SK-N-SH treated with all-trans-retinoic acid at 6 μM for 48 hours (cell line): ENCODE measurements around the gene TLE6.

Source experiments
- ATAC-seq: fragments of 200-7000 bp; cut with Tn5 transposase; 3 replicates; pipeline ENCODE4 v1.9.1; 2020; ENCODE audit warnings: mild to moderate bottlenecking, moderate library complexity
- ARNTL ChIP-seq: fragments of 450-650 bp; formaldehyde crosslinking; IDR thresholded peaks from 2 replicates; pipeline ENCODE4 v1.5.0; 2020; ENCODE audit warnings: low read depth, mild to moderate bottlenecking, moderate library complexity, borderline replicate concordance
- BACH2 ChIP-seq: fragments of 250-450 bp; sonication (Bioruptor Pico); IDR thresholded peaks from 2 replicates; pipeline ENCODE4 v1.9.0; 2021; ENCODE audit warnings: mild to moderate bottlenecking, borderline replicate concordance
- GLIS3 ChIP-seq: fragments of 250-450 bp; sonication (Bioruptor Pico); IDR thresholded peaks from 2 replicates; pipeline ENCODE4 v1.5.0; 2020; ENCODE audit warnings: mild to moderate bottlenecking, moderate library complexity
- ISL1 ChIP-seq: fragments of 250-450 bp; sonication (Bioruptor Pico); IDR thresholded peaks from 2 replicates; pipeline ENCODE4 v2.1.2; 2022; ENCODE audit warnings: mild to moderate bottlenecking, moderate library complexity
- PPARA ChIP-seq: fragments of 250-450 bp; sonication (Bioruptor Pico); IDR thresholded peaks from 2 replicates; pipeline ENCODE4 v1.5.0; 2020; ENCODE audit warnings: mild to moderate bottlenecking, borderline replicate concordance
- RARB ChIP-seq: fragments of 250-450 bp; sonication (Bioruptor Pico); IDR thresholded peaks from 2 replicates; pipeline ENCODE4 v1.8.0; 2021; ENCODE audit warnings: mild to moderate bottlenecking, moderate library complexity
- SNAI2 ChIP-seq: fragments of 250-450 bp; sonication (Bioruptor Pico); IDR thresholded peaks from 2 replicates; pipeline ENCODE4 v1.5.0; 2020; ENCODE audit warnings: mild to moderate bottlenecking, moderate library complexity
- TOX ChIP-seq: fragments of 250-450 bp; sonication (Bioruptor Pico); IDR thresholded peaks from 2 replicates; pipeline ENCODE4 v1.8.0; 2021; ENCODE audit warnings: mild to moderate bottlenecking, moderate library complexity, borderline replicate concordance
- ZC3H10 ChIP-seq: fragments of 250-450 bp; sonication (Bioruptor Pico); IDR thresholded peaks from 2 replicates; pipeline ENCODE4 v1.5.1; 2021; ENCODE audit warnings: mild to moderate bottlenecking, moderate library complexity
- ZFP30 ChIP-seq: fragments of 450-650 bp; formaldehyde crosslinking; IDR thresholded peaks from 2 replicates; pipeline ENCODE4 v1.5.0; 2022; ENCODE audit warnings: mild to moderate bottlenecking, moderate library complexity
- ZNF565 ChIP-seq: fragments of 450-650 bp; formaldehyde crosslinking; conservative IDR thresholded peaks from 2 replicates; pipeline ENCODE4 v1.5.0; 2020; ENCODE audit warnings: low read depth, mild to moderate bottlenecking, moderate library complexity
- ZNF70 ChIP-seq: fragments of 450-650 bp; formaldehyde crosslinking; IDR thresholded peaks from 2 replicates; pipeline ENCODE4 v1.5.0; 2020; ENCODE audit warnings: mild to moderate bottlenecking, moderate library complexity
- ZNF8 ChIP-seq: fragments of 450-650 bp; formaldehyde crosslinking; IDR thresholded peaks from 2 replicates; pipeline ENCODE4 v1.5.0; 2020; ENCODE audit warnings: mild to moderate bottlenecking, moderate library complexity
- TF ChIP-seq, protein P1 (sequence below): fragments of 250-450 bp; sonication (Bioruptor Pico); IDR thresholded peaks from 2 replicates; pipeline ENCODE4 v1.5.0; 2020; ENCODE audit warnings: mild to moderate bottlenecking, moderate library complexity
- TF ChIP-seq, protein P2 (sequence below): fragments of 250-450 bp; sonication (Bioruptor Pico); IDR thresholded peaks from 2 replicates; pipeline ENCODE4 v1.8.0; 2021; ENCODE audit warnings: low read depth, mild to moderate bottlenecking, moderate library complexity, borderline replicate concordance
- TF ChIP-seq, protein P3 (sequence below): fragments of 250-450 bp; sonication (Bioruptor Pico); IDR thresholded peaks from 2 replicates; pipeline ENCODE4 v1.8.0; 2020; ENCODE audit warnings: mild to moderate bottlenecking, moderate library complexity, borderline replicate concordance
- TF ChIP-seq, protein P4 (sequence below): fragments of 250-450 bp; sonication (Bioruptor Pico); IDR thresholded peaks from 2 replicates; pipeline ENCODE4 v1.5.1; 2021; ENCODE audit warnings: mild to moderate bottlenecking, moderate library complexity

Gene TLE6

DNA sequence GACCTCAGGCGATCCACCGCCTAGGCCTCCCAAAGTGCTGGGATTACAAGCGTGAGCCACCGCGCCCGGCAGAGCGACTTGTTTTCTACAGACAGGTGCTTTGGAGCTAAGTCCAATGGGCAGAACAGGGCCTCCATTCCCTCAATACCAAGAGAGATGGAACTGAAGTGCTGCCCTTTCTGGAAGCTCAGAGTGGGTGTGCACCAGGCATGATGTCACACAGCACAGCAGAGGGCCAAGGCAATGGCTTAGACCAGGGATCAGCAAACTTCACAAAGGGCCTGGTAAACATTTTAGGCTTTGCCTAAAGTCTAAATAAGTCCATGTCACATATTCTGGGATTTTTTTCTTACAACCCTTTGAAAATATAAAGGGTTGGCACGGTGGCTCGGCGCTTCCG lies 21.3 kb downstream of the TLE6 start:
- TF ChIP-seq ARNTL (CRISPR knock-in tag) (no peak), ZNF8 (no peak)
- TF ChIP-seq, protein P1, sequence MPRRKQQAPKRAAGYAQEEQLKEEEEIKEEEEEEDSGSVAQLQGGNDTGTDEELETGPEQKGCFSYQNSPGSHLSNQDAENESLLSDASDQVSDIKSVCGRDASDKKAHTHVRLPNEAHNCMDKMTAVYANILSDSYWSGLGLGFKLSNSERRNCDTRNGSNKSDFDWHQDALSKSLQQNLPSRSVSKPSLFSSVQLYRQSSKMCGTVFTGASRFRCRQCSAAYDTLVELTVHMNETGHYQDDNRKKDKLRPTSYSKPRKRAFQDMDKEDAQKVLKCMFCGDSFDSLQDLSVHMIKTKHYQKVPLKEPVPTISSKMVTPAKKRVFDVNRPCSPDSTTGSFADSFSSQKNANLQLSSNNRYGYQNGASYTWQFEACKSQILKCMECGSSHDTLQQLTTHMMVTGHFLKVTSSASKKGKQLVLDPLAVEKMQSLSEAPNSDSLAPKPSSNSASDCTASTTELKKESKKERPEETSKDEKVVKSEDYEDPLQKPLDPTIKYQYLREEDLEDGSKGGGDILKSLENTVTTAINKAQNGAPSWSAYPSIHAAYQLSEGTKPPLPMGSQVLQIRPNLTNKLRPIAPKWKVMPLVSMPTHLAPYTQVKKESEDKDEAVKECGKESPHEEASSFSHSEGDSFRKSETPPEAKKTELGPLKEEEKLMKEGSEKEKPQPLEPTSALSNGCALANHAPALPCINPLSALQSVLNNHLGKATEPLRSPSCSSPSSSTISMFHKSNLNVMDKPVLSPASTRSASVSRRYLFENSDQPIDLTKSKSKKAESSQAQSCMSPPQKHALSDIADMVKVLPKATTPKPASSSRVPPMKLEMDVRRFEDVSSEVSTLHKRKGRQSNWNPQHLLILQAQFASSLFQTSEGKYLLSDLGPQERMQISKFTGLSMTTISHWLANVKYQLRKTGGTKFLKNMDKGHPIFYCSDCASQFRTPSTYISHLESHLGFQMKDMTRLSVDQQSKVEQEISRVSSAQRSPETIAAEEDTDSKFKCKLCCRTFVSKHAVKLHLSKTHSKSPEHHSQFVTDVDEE = no peak
- TF ChIP-seq, protein P2, sequence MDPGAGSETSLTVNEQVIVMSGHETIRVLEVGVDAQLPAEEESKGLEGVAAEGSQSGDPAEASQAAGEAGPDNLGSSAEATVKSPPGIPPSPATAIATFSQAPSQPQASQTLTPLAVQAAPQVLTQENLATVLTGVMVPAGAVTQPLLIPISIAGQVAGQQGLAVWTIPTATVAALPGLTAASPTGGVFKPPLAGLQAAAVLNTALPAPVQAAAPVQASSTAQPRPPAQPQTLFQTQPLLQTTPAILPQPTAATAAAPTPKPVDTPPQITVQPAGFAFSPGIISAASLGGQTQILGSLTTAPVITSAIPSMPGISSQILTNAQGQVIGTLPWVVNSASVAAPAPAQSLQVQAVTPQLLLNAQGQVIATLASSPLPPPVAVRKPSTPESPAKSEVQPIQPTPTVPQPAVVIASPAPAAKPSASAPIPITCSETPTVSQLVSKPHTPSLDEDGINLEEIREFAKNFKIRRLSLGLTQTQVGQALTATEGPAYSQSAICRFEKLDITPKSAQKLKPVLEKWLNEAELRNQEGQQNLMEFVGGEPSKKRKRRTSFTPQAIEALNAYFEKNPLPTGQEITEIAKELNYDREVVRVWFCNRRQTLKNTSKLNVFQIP (CRISPR knock-in tag) = no peak
- no peak for ATAC-seq

DNA sequence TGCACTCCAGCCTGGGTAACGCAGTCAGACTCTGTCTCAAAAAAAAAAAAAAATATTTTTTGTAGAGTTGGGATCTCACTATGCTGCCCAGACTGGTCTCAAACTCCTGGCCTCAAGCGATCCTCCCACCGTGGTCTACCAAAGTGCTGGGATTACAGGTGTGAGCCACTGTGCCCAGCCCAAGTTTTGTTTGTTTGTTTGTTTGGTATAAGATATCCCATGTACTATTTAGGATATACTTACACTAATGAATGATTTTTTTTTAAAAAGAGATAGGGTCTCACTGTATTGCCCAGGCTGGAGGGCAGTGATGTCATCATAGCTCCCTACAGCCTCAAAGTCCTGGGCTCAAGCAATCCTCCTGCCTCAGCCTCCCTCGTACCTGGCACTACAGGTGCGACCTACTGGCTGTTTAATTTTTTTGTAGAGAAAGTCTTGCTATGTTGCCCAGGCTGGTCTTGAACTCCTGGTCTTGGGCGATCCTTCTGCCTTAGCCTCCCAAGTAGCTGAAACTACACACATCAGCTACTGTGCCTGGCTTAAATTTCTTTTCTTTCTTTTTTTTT lies 24.0 kb downstream of the TLE6 start:
- ATAC-seq = no peak
- TF ChIP-seq, protein P2 (CRISPR knock-in tag) = no peak
- TF ChIP-seq PPARA (CRISPR knock-in tag) (no peak), ZC3H10 (CRISPR knock-in tag) (no peak), ZNF565 (CRISPR knock-in tag) (no peak)
- TF ChIP-seq, protein P3, sequence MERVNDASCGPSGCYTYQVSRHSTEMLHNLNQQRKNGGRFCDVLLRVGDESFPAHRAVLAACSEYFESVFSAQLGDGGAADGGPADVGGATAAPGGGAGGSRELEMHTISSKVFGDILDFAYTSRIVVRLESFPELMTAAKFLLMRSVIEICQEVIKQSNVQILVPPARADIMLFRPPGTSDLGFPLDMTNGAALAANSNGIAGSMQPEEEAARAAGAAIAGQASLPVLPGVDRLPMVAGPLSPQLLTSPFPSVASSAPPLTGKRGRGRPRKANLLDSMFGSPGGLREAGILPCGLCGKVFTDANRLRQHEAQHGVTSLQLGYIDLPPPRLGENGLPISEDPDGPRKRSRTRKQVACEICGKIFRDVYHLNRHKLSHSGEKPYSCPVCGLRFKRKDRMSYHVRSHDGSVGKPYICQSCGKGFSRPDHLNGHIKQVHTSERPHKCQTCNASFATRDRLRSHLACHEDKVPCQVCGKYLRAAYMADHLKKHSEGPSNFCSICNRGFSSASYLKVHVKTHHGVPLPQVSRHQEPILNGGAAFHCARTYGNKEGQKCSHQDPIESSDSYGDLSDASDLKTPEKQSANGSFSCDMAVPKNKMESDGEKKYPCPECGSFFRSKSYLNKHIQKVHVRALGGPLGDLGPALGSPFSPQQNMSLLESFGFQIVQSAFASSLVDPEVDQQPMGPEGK (CRISPR knock-in tag) = no peak

DNA sequence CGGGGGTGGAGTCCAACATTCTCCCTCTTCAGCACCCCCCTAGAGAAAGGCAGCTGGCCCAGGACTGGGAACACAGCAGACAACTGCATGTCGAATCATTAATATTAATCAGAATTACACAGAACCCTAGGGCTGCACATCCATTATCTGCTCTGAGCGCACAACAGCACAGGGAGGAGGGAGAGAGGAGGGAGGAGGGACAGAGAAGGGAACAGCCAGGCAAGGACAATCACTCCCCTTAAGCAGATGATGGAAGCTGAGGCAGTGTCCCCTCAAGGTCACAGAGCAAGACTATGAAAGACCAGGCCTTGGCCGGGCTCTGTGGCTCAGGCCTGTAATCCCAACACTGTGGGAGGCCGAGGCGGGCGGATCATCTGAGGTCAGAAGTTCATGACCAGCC lies 25.7 kb downstream of the TLE6 start:
- ATAC-seq = no peak
- no peak for TF ChIP-seq ZNF565 (CRISPR knock-in tag)
- no peak for TF ChIP-seq GLIS3 (CRISPR knock-in tag)
- TF ChIP-seq PPARA (CRISPR knock-in tag) = no peak
- TF ChIP-seq, protein P2 (CRISPR knock-in tag) = no peak
- TF ChIP-seq, protein P1 = no peak
- no peak for TF ChIP-seq ZFP30 (CRISPR knock-in tag)
- no peak for TF ChIP-seq ZNF70 (CRISPR knock-in tag)
- TF ChIP-seq TOX (CRISPR knock-in tag) = no peak
- no peak for TF ChIP-seq ISL1
- TF ChIP-seq, protein P4, sequence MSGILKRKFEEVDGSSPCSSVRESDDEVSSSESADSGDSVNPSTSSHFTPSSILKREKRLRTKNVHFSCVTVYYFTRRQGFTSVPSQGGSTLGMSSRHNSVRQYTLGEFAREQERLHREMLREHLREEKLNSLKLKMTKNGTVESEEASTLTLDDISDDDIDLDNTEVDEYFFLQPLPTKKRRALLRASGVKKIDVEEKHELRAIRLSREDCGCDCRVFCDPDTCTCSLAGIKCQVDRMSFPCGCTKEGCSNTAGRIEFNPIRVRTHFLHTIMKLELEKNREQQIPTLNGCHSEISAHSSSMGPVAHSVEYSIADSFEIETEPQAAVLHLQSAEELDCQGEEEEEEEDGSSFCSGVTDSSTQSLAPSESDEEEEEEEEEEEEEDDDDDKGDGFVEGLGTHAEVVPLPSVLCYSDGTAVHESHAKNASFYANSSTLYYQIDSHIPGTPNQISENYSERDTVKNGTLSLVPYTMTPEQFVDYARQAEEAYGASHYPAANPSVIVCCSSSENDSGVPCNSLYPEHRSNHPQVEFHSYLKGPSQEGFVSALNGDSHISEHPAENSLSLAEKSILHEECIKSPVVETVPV = no peak
- TF ChIP-seq RARB (CRISPR knock-in tag) = no peak
- TF ChIP-seq SNAI2 = no peak
- TF ChIP-seq BACH2 (CRISPR knock-in tag) = no peak
